HG02970 (cell line): ENCODE measurements around the gene ZNF782.
"Not testable (repeated sequence)": the region's sequence is repeated elsewhere in the genome, so short reads cannot be mapped to it uniquely, and the experiment has no call there.

Experiments
- ATAC-seq: cut with Tn5 transposase; IDR thresholded peaks from one replicate; pipeline ENCODE4 v1.9.1; 2021; ENCODE audit warnings: mild to moderate bottlenecking, moderate library complexity, moderate number of reproducible peaks; ENCODE audit not compliant: unreplicated experiment, low FRiP score

The ZNF782 gene

DNA sequence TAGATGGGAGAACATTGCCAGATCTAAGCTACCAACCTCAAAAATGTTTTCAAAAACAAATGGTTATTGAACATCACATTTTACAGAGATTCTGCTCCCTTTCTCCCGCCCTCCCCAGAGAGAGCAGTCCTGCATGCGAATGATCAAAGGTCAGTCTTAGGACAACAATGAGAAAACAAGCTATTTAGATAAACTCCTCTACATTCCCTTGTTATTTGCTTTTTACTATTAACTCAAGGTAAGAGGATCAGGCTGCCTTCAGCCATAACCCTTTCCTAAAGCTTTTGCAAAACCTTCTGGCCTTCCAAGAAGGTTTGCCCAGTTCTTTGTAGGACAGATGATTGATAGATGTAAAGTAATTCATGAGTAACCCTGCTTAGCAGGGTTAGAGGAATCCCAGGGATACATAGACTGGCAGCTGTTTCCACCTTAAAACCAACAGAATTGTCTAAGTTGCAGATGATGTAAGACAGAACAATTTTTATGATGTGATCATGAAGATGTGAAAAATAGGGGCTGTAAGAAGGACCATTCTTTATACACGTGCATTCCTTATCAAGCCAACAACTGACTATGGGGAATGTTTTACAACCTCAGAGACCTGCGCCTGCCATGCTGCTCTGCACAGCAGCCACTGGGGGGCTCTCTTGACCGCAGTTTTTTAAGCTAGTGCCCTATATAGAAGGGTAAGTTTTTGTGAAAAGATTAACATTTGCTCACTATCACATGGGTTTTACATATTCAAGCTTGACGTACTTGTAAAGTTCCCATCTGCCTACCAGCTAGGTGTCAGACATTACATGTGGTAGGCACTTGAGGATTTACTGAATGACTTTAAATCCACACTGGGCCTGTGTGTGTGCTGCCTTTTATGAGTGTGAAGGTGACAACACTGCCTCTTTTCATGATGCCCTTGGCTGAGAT is 2.3 kb upstream of the ZNF782 start:
- ATAC-seq, result no peak

DNA sequence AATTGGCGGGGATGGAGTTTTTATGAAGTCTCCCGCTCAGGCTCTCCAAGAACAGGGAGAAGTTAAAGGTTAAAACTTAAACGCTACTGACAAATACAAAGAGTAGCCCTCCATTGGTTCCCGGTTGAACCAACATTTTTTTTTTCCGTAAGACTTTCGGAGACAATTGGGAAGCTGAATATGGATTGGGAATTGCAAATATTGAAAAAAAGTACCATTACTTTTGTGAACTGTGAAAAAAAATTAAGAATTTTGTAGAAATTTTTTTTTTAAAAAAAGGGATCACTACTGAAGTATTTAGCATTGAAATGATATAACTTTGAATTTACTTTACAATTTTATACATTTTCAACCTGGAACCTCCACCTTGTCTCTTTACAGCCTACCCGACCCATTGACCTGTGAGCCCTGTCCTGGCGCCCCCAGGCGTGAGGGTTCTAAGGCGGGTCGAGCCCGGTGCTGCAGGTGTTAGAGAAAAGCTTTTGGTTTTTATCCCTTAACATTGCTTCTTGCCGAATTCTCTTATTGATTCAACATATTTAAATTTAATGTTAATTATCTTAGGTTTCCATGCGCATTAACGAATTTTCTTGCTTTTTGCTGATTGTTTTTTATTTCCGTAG is 448 bp upstream of the ZNF782 start:
- no peak for ATAC-seq

DNA sequence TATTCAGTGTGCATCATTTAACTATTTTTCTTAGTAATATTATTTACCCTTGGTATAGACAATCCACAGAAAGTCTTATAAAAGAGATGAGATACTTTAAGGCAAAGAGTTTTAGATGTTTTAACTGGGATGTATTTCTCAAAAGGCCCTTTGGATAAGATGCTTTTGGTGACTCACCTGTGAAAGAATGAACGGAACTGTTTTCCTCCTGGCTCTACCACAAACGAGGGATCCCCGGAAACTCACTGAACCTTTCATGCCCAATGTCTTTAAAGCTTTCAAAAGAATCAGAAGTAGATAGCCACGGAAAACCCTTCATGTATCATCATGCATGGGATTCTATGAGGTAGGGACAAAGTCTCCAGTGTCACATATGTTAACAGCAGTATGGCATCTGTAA is 1.6 kb downstream of the ZNF782 start:
- ATAC-seq, result no peak

DNA sequence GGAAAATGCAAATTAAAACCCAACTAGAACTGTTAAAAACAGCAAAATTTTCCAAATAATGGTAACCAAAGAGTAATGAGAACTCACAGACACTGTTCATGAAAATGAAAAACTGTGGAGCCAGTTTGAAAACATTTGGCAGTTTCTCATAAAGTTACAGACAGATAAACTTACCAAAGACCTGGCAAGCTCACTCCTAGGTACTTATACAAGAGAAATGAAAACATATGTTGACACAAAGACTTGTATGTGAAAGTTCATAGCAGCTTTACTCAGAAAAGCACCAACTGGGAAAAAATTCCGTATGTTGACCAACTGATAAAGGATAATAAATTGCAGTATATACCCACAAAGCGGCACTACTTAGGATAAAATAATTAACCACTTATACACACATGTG is 10.3 kb downstream of the ZNF782 start:
- ATAC-seq, result no peak

DNA sequence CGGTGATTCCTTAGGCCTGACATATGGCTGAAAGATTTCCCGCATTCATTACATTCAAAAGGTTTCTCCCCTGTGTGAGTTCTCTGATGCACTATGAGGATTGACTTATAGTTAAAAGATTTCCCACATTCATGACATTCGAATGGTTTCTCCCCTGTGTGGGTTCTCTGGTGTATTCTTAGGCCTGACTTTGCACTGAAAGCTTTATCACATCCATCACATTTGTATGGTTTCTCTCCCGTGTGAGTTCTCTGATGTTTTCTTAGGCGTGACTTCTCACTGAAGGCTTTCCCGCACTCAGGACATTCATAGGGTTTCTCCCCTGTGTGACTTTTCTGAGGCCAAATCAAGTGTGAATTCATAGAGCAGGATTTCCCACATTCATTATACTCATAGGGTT is 35.8 kb downstream of the ZNF782 start:
- ATAC-seq, result no peak

DNA sequence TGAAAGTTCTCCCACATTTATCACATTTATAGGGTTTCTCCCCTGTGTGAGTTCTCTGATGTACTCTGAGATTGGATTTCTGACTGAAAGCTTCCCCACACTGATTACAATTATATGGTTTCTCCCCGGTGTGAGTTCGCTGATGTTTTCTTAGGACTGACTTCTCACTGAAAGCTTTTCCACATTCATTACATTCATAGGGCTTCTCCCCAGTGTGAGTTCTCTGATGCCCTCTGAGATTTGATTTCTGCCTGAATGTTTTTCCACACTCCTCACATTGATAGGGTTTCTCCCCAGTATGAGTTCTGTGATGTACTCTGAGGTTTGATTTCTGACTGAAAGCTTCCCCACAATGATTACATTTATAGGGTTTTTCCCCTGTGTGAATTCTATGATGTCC is 36.3 kb downstream of the ZNF782 start:
- ATAC-seq, result no peak

DNA sequence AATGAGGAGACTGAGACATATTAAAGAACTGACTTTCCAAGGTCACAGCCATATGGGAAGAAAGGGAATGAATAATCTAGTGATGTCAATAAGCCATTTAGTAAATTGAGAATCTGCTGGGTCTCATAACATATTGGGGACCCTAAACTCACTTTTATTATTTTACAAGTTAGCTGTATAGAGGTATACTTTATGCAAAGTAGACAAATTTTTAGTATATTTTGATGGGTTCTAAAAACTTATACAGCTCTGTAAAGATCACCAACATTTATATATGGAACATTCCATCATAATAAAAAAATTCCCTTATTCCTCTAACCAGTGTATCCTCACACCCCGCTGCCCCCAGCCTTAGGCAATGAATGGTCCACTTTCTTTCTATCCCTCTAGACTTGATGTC is 40.7 kb downstream of the ZNF782 start:
- no peak for ATAC-seq

- ATAC-seq, result not testable (repeated sequence)
These were observed 55.4 kb downstream of the ZNF782 start for GRCh38 chr9:96798959-96799358.

DNA sequence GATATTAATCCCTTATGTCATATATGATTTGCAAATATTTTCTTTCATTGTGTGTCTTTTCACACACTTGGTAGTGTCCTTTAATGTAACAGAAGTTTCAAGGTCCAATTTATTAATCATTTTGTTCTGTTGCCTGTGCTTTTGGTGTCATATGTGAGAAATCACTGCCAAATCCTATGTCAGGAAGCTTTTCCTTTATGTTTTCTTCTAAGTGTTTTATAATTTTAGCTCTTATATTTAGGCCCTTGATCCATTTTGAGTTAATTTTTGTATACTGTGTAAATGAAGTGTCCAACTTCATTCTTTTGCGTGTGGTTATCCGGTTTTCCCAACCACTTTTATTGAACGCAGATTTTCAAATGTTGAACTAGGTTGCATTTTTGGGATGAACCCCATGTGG is 70.3 kb downstream of the ZNF782 start:
- ATAC-seq, result no peak

GRCh38 chr9:96782235-96782634 is 72.1 kb downstream of the ZNF782 start:
- no peak for ATAC-seq

DNA sequence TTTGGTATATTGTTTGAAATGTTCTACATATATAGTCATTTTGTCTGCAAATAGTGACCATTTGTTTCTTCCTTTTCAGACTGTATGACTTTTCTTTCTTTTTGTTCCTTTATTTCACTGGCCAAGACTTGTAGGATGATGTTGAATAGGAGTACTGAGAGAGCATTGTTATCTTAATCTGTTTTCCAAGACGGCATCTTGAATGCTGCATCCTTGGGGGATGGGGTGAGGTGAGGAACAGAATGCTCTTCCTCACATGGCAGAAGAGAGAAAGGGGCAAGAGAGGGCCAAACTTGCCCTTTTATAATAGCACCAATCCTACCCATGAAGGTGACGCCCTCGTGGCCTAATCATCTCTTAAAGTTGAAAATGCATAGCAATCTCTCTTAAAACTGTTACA is 72.8 kb downstream of the ZNF782 start:
- ATAC-seq, result no peak

- no peak for ATAC-seq
These were observed 75.2 kb downstream of the ZNF782 start for GRCh38 chr9:96779089-96779488.

DNA sequence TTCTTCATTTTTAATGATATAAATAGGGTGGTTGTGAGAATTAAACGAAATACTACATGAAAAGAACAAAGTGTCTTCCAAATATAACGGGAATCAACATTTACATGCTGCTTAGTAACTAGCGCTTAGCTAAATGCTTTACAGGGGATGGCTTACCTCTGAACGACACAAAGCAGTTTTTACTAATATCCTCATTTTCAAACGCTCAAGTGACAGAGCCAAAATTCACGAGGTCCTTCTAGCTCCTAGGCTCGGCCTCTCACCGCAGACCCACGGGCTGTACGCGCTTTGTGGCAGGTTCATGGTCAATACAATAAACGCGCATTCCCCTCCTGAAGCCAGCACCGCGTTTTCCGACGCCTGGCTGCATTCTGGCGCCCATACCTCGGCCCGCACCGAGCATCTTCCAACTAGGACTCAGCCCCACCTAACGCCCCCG is 76.9 kb downstream of the ZNF782 start:
- no peak for ATAC-seq

- no peak for ATAC-seq
These were observed 83.2 kb downstream of the ZNF782 start for GRCh38 chr9:96771124-96771523.

DNA sequence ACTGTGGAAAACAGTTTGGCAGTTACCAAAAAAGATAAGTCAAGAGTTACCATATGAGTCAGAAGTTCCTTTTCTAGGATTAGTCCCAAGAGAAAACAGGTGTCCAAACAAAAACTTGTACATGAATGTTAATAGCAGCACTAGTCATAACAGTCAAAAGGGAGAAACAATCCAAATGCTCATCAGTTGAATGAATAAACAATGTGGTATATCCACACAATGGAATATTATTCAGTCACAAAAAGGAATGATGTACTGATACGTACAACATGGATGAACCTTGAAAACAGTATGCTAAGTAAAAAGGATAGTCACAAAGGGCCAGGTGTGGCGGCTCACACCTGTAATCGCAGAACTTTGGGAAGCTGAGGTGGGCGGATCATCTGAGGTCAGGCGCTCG is 84.3 kb downstream of the ZNF782 start:
- no peak for ATAC-seq
